DOHH2 (cell line): Measurements from ENCODE around the gene C4orf17.
A peak's percentile ranks its signal among the peaks of the same experiment; 100 is the strongest.

Experiments
- H3F3A ChIP-seq: fragments of 200-600 bp; sonication (generic), shearing (Covaris generic); 2 replicates; pipeline ENCODE4 v1.6.0; 2016; ENCODE audit warnings: antibody characterized with exemption, mild to moderate bottlenecking; ENCODE audit not compliant: control insufficient read depth, insufficient read depth
- H3K27ac ChIP-seq: fragments of 200-600 bp; sonication (generic); 2 replicates; pipeline ENCODE4 v1.5.1; 2014; ENCODE audit warnings: low read depth, mild to moderate bottlenecking, low read length, moderate library complexity
- H3K27me3 ChIP-seq: fragments of 200-600 bp; sonication (generic); 2 replicates; pipeline ENCODE4 v1.6.1; 2014; ENCODE audit warnings: mild to moderate bottlenecking, low read length, mixed read lengths; ENCODE audit not compliant: control insufficient read depth
- H3K36me3 ChIP-seq: fragments of 200-600 bp; sonication (generic); 2 replicates; pipeline ENCODE4 v1.6.1; 2014; ENCODE audit warnings: mild to moderate bottlenecking, low read length, moderate library complexity, mixed read lengths; ENCODE audit not compliant: control insufficient read depth
- H3K4me1 ChIP-seq: fragments of 200-600 bp; sonication (generic); 2 replicates; pipeline ENCODE4 v1.6.1; 2014; ENCODE audit warnings: mild to moderate bottlenecking, low read length, mixed read lengths; ENCODE audit not compliant: control insufficient read depth
- H3K4me2 ChIP-seq: fragments of 200-600 bp; sonication (generic); 2 replicates; pipeline ENCODE4 v1.6.0; 2014; ENCODE audit warnings: mild to moderate bottlenecking, low read length, moderate library complexity
- H3K4me3 ChIP-seq: fragments of 200-600 bp; sonication (generic); 2 replicates; pipeline ENCODE4 v1.5.1; 2014; ENCODE audit warnings: mild to moderate bottlenecking, low read length, mixed read lengths
- H3K79me2 ChIP-seq: fragments of 200-600 bp; sonication (generic); 2 replicates; pipeline ENCODE4 v1.6.1; 2014; ENCODE audit warnings: mild to moderate bottlenecking, low read length, mixed read lengths; ENCODE audit not compliant: control insufficient read depth
- H3K9me2 ChIP-seq: fragments of 200-600 bp; sonication (generic); replicated peaks from 2 replicates; pipeline ENCODE4 v1.6.1; 2014; ENCODE audit warnings: mild to moderate bottlenecking, low read length, mixed read lengths; ENCODE audit not compliant: control insufficient read depth
- H3K9me3 ChIP-seq: fragments of 200-600 bp; sonication (generic); 2 replicates; pipeline ENCODE4 v1.6.1; 2014; ENCODE audit warnings: antibody characterized with exemption, low read length, mixed read lengths; ENCODE audit not compliant: control insufficient read depth, insufficient read depth
- H4K20me1 ChIP-seq: fragments of 200-600 bp; sonication (generic); 2 replicates; pipeline ENCODE4 v1.6.0; 2014; ENCODE audit warnings: low read depth, mild to moderate bottlenecking, antibody characterized with exemption, low read length, moderate library complexity; ENCODE audit not compliant: control insufficient read depth, insufficient read depth
- EZH2phosphoT487 ChIP-seq: fragments of 200-600 bp; sonication (generic); IDR thresholded peaks from 2 replicates; pipeline ENCODE4 v1.6.1; 2017; ENCODE audit warnings: borderline replicate concordance, mild to moderate bottlenecking, antibody characterized with exemption, low read length, moderate library complexity, mixed read lengths
- TF ChIP-seq, protein P1 (sequence below): fragments of 200-600 bp; sonication (generic); IDR thresholded peaks from one replicate; pipeline ENCODE4 v1.5.1; 2014; ENCODE audit warnings: antibody characterized with exemption, mild to moderate bottlenecking, low read depth, low read length; ENCODE audit not compliant: poor library complexity, severe bottlenecking

The C4orf17 gene

DNA sequence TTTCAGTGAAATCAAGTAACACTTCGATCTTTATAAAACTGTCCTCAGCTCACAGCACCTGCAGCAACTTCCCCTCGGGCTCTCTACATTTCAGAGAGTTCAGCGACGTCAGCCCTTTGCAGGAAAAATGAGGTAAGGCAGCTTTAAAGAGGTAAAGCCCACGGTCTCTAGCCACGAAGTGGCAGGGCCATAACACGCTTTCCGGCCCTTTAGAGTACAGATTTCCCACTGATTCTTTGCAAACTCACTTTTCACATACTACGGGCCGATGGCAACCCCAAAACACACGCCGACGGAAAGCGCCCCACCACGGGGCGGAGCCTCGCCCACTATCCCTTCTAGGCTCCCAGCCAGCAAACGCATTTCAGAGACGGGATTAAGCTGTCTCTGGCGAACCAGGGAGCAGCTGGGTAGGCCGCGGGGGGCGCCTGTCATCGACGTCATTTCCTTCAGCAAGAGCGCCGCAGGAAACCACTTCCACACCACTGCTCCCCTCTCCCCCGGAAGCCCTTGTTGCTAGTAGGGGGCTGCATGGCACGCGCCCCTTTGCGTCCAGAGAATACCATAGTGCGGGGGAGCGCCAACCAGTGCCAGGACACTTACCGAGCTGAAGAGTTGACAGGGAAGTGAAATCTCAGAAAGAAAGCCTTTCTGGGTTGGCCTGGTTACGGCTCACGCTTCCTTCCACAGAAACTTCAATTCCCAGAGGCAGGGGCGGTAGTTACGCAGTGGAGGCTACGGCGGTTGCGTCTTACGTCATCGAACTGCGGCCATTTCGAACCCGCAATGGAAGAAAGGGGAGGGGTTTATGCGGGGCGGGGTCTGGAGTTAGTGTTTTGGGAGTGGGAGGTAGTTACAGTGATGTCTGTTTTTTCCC is 52.7 kb downstream of the C4orf17 start, which contains the start of gene TRMT10A:
Gene TRMT10A, minus strand, starts transcription at position 730 of the 877 bp plus-strand sequence. CDS start 4,701 bp downstream, outside the sequence.
- Histone ChIP-seq H3K4me3 (peak within 1 kb of the TSS; percentile 92), H3K9me2 (no peaks in the 10 kb centered on the region), H3K9me3 (no peaks in the 10 kb centered on the region), H3K27me3 (no peaks in the 10 kb centered on the region), H3K27ac (peak within 1 kb of the TSS; percentile 88), H3K79me2 (peaks cover 10% of the 10 kb centered on the region), H3K4me2 (peak within 1 kb of the TSS; percentile 85), H3F3A (peaks cover 8% of the 10 kb centered on the region), H4K20me1 (no peaks in the 10 kb centered on the region), H3K36me3 (peaks cover 2% of the 10 kb centered on the region; the same call in 1 of the 2 replicates), H3K4me1 (peaks cover 9% of the 10 kb centered on the region)
- TF ChIP-seq EZH2phosphoT487: no peak
- TF ChIP-seq, protein P1, sequence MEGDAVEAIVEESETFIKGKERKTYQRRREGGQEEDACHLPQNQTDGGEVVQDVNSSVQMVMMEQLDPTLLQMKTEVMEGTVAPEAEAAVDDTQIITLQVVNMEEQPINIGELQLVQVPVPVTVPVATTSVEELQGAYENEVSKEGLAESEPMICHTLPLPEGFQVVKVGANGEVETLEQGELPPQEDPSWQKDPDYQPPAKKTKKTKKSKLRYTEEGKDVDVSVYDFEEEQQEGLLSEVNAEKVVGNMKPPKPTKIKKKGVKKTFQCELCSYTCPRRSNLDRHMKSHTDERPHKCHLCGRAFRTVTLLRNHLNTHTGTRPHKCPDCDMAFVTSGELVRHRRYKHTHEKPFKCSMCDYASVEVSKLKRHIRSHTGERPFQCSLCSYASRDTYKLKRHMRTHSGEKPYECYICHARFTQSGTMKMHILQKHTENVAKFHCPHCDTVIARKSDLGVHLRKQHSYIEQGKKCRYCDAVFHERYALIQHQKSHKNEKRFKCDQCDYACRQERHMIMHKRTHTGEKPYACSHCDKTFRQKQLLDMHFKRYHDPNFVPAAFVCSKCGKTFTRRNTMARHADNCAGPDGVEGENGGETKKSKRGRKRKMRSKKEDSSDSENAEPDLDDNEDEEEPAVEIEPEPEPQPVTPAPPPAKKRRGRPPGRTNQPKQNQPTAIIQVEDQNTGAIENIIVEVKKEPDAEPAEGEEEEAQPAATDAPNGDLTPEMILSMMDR: no peak

DNA sequence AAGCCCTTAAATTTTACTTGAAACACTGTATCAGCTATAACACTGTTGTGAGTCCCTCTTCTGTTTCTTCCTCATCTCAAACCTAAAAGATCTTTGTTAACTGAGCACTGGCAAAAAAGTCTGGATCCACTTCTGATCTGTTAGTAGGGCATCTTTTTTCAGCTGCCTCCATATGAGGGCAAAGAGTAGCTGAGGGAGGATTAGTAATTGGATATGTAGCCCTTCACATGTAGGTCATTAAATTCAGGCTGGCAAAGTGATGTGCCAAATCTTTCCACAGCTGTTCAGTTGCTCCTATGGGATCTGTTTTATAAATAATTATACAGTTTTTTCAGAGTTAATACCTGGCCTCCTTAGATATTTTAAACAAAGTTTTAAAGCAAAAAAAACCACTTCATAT is 54.1 kb downstream of the C4orf17 start:
- Histone ChIP-seq H3K27ac (no peak overlapping the region), H3K4me3 (no peak overlapping the region), H4K20me1 (no peaks in the 10 kb centered on the region), H3K9me2 (no peaks in the 10 kb centered on the region), H3K9me3 (no peaks in the 10 kb centered on the region), H3K27me3 (no peaks in the 10 kb centered on the region), H3F3A (peaks cover 8% of the 10 kb centered on the region), H3K4me2 (peak overlapping the region; percentile 85), H3K79me2 (peaks cover 10% of the 10 kb centered on the region), H3K36me3 (no peaks in the 10 kb centered on the region; the same call in 1 of the 2 replicates), H3K4me1 (peaks cover 9% of the 10 kb centered on the region)
- TF ChIP-seq EZH2phosphoT487: no peak
- TF ChIP-seq, protein P1: no peak

DNA sequence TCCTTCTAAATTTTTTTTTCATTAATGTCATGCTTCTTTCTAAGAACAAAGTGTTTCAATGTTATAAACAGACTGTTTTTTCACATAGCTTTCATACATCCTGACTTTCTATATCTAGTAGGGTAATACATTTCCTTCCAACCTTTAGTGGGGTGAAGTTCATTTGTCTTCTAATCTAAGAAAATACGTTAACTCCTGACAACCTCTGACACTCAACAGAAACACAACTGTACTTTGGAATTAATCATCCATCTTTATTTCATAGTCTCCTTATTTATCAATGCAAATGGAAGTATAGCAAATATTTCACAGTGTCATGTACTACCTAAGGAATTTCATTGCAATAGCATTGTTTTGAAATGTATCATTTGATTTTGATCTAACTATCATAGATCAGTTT is 61.1 kb downstream of the C4orf17 start:
- Histone ChIP-seq H3F3A (no peaks in the 10 kb centered on the region), H3K36me3 (no peaks in the 10 kb centered on the region), H3K4me2 (no peak overlapping the region), H4K20me1 (no peaks in the 10 kb centered on the region), H3K27me3 (no peaks in the 10 kb centered on the region), H3K27ac (no peak overlapping the region), H3K9me2 (no peaks in the 10 kb centered on the region), H3K9me3 (no peaks in the 10 kb centered on the region), H3K4me1 (peaks cover 16% of the 10 kb centered on the region), H3K79me2 (no peaks in the 10 kb centered on the region), H3K4me3 (no peak overlapping the region)
- TF ChIP-seq EZH2phosphoT487: no peak
- TF ChIP-seq, protein P1: no peak
